ENCODE measurements around the gene FAM171A2.

FAM171A2 gene

DNA sequence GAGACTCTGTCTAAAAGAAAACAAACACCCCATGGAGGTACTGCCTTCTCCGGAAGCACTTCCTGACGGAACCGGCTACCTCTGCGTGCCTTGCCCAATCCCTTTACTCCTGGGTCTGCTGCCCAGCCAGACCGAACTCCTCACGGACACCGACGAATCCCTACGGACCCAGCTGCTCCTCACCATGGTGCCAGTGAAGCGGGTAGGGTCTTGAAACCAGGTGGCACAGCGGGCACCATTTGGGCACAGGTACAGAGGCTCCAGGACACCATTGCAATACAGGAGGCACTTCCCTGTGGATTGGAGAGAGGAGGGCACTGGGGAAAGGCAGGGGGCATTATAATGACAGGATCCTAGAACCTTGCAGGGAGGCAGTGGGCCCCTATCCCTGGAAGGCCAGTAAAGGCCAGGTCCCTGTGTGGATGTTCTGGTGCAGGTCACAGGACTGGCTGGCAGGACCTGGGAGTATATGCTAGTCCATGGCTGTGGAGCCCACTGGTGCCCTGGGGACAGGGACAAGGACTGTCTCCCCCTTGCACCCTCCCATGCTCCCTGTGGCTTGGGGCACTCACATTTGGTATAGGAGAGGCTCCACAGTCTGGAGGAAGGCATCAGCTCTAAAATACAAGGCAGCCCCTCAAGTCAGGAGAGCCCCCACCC is 41.3 kb downstream of the FAM171A2 start:
- peaks cover 9% of the 10 kb centered on the region for H3K4me1 Mint-ChIP-seq
- H3K36me3 Mint-ChIP-seq (ENCODE audit: low read depth), result peaks cover 5% of the 10 kb centered on the region
- peaks cover 3% of the 10 kb centered on the region for H3K9me3 Mint-ChIP-seq
- H3K4me3 Mint-ChIP-seq, result peak overlapping the region; percentile 55 to 75 (median 69)
- no peak overlapping the region for H3K27ac Mint-ChIP-seq
- TF ChIP-seq, protein P1, sequence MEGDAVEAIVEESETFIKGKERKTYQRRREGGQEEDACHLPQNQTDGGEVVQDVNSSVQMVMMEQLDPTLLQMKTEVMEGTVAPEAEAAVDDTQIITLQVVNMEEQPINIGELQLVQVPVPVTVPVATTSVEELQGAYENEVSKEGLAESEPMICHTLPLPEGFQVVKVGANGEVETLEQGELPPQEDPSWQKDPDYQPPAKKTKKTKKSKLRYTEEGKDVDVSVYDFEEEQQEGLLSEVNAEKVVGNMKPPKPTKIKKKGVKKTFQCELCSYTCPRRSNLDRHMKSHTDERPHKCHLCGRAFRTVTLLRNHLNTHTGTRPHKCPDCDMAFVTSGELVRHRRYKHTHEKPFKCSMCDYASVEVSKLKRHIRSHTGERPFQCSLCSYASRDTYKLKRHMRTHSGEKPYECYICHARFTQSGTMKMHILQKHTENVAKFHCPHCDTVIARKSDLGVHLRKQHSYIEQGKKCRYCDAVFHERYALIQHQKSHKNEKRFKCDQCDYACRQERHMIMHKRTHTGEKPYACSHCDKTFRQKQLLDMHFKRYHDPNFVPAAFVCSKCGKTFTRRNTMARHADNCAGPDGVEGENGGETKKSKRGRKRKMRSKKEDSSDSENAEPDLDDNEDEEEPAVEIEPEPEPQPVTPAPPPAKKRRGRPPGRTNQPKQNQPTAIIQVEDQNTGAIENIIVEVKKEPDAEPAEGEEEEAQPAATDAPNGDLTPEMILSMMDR (IDR thresholded peaks at IDR 0.05; ENCODE audit: unreplicated experiment in 3 of 3), result no peak
- H3K27me3 Mint-ChIP-seq (ENCODE audit: low read depth), result peaks cover 31% of the 10 kb centered on the region

DNA sequence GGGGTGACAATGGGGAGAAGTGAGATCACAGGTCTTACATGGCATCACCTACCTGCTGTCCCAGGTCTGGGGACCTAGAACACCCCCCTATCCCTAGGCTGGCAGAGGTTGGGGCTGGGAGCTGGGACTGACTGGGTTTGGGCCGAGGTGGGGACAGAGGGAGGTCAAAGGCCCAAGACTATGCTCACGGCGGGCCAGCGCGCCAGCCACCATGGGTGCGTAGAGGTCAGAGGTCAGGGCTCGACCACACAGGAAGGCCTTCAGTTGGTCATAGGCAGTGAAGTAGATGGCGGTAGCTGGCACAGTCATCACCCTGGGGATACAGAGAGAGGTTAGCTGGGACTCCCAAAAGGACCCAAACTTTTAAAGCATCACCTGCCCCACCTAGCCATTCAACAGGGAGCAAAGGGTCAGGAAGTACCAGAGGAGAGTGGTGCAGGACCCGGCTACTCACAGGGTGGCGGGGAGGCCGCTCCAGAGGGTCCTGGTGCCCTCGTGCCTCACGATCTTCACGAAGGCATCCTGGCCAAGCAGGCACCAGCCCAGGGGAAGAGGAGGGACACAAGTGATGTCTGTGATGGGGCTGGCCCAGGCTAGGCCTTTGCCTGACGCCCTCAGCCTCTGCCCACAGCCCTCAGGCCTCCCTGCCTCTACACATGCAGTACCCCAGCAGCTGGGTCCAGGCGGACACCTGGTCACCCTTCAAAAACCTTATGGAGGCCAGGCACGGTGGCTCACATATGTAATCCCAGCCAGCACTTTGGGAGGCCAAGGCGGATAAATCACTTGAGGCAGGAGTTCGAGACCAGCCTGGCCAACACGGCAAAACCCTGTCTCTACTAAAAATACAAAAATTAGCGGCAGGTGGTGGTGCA is 42.2 kb downstream of the FAM171A2 start:
- TF ChIP-seq, protein P1 (IDR thresholded peaks at IDR 0.05; ENCODE audit: unreplicated experiment in 3 of 3), result no peak
- Mint-ChIP-seq H3K4me3 (peak overlapping the region; percentile 32 to 54 (median 50)), H3K27ac (no peak overlapping the region), H3K27me3 (ENCODE audit: low read depth) (peaks cover 40% of the 10 kb centered on the region), H3K9me3 (peaks cover 4% of the 10 kb centered on the region), H3K4me1 (peaks cover 4% of the 10 kb centered on the region), H3K36me3 (ENCODE audit: low read depth) (peaks cover 5% of the 10 kb centered on the region)

DNA sequence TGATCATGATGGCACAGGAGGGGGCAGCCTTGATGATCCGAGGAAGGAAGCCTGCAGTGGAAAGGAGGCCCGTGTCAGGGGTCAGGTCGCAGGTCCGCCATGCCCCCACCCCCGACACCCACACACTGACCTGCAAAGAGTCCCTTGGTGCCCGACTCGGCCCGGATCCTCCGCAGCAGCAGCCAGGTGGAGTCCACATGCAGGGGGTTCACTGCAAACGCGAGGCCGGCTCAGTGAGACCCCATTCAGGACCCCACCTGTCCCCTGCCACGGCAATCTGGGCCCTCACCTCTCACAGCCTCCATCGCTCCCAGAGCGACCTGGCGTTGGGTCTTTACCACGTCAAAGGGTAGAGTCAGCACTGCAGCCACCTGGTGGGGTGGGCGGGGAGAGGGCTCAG is 43.6 kb downstream of the FAM171A2 start:
- peaks cover 5% of the 10 kb centered on the region for H3K36me3 Mint-ChIP-seq (ENCODE audit: low read depth)
- peaks cover 9% of the 10 kb centered on the region for H3K4me1 Mint-ChIP-seq
- no peak overlapping the region for H3K27ac Mint-ChIP-seq
- TF ChIP-seq, protein P1 (IDR thresholded peaks at IDR 0.05; ENCODE audit: unreplicated experiment in 3 of 3), result no peak
- H3K27me3 Mint-ChIP-seq (ENCODE audit: low read depth), result peaks cover 50% of the 10 kb centered on the region
- peaks cover 4% of the 10 kb centered on the region for H3K9me3 Mint-ChIP-seq
- H3K4me3 Mint-ChIP-seq, result no peak overlapping the region

DNA sequence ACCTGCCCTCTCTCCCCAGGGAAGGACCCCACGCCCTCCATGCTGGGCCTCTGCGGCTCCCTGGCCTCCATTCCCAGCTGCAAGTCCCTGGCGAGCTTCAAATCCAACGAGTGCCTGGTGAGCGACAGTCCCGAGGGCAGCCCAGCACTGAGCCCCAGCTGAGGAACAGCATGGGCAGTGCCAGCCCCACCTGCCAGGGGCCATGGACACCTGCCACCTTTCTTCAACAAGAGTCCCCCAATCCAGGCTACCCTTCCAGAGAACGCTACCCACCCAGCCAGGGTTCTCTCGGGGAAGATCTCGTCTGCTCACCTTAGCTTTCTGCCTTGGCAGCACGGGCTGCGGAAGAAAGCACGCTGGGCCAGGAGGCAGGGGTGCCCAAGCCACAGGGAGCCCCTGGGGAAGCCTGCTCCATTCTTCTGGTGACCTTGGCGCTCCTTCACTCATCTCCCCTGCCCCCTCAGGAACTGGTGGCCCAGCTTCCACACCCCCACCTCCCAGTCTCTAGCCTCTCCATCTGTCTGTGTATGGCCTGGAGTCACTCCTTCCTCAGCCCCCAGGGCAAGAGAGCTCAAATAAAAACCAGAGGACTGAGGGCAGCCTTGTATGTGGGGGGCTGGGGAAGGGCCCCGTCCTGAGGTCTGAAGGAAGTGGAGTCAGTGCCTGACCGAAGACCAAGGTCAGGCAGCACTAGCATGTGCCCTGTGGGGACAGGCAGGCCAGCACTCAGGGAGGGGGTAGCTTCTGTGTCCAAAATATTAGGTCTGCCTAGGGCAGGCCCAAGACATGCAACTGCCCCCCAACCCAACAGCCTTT is 45.4 kb downstream of the FAM171A2 start:
- Mint-ChIP-seq H3K9me3 (peaks cover 4% of the 10 kb centered on the region), H3K27ac (no peak overlapping the region), H3K4me1 (peaks cover 9% of the 10 kb centered on the region), H3K36me3 (ENCODE audit: low read depth) (peaks cover 5% of the 10 kb centered on the region), H3K27me3 (ENCODE audit: low read depth) (peaks cover 65% of the 10 kb centered on the region), H3K4me3 (no peak overlapping the region)
- TF ChIP-seq, protein P1 (IDR thresholded peaks at IDR 0.05; ENCODE audit: unreplicated experiment in 3 of 3), result no peak

DNA sequence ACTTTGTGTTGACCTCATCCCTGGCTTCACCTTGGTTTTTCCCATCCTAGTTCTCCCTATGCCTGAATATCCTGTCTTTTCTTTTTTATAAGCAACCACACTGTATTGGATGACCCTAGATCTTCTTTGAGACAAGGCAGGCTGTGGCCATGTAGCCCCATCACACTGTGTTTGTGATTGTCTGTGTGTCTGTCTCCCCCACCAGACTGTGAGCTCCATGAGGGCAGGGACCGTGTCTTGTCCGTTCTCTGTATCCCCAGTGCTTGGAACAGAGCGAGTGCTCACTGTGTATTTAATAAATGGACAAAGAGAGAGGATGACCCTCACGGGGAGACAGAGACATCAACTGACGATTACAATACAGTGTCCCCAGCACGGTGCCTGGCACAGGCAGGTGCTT is 46.1 kb downstream of the FAM171A2 start:
- Mint-ChIP-seq H3K27me3 (ENCODE audit: low read depth) (peaks cover 71% of the 10 kb centered on the region), H3K27ac (no peak overlapping the region)

More for the DNA sequence above, 46.1 kb downstream of the FAM171A2 start:
- H3K9me3 Mint-ChIP-seq, result peaks cover 4% of the 10 kb centered on the region
- peaks cover 9% of the 10 kb centered on the region for H3K4me1 Mint-ChIP-seq
- TF ChIP-seq, protein P1 (IDR thresholded peaks at IDR 0.05; ENCODE audit: unreplicated experiment in 3 of 3), result no peak
- H3K36me3 Mint-ChIP-seq (ENCODE audit: low read depth), result peaks cover 5% of the 10 kb centered on the region
- peak overlapping the region in 2 of 3 experiments; percentile 17 to 48 for H3K4me3 Mint-ChIP-seq
